ENCODE results near the gene GAPDHS. TPM values are rescaled to one million over a fixed set of nuclear protein-coding genes. Genes with fewer than 3 reads are reported as not detected.

GAPDHS gene
- total RNA-seq, 1 experiment from 2014 or later: not detected

DNA sequence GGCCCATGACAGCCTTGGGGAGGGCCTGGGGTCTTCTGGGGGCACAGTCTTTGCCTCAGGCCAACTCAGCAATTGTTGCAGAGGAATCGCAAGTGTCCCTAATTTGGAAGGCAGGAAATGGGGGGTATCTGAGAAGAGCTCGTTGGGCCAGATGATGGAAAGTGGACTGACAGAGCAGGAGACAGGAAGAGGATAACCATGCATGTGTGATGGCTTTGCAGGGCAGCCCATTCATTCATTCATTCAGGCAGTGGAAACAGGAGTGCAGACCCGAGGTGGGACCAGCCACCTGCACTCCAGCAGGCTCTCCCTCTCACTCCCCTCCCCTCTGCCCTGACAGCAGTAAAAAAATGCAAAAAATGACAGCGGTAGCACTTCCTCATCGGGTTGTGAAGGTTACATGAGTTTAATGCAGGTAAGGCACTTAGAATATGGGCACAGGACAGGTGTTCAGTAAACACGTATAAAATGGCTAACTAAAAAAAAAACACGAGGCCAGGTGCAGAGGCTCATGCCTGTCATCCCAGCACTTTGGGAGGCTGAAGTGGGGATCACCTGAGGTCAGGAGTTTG, 7.2 kb downstream of the GAPDHS start:
- no peaks in the 10 kb centered on the region for H3K9me3 ChIP-seq (ENCODE audit: control insufficient read depth in 1 of 2, insufficient read depth in 1 of 2, low read depth in 1 of 2, low read length in 2 of 2)
- ATAC-seq (no peak), DNase-seq (ENCODE audit: low read depth, low spot score) (no peak)
- no peak overlapping the region for H3K4me3 ChIP-seq (replicated peaks in 1 of 2; ENCODE audit: low read depth in 1 of 2, low read length in 2 of 2)
- H3K4me1 ChIP-seq (ENCODE audit: control insufficient read depth in 1 of 2, insufficient read depth in 2 of 2, low read length in 2 of 2): peaks cover 3 to 8% of the 10 kb centered on the region in 2 experiments; a peak in 3 of 4 replicates
- H3K4me2 ChIP-seq (ENCODE audit: low read length): no peak overlapping the region
- peaks cover 8 to 30% of the 10 kb centered on the region in 2 experiments; a peak in 3 of 4 replicates for H3K36me3 ChIP-seq (ENCODE audit: control insufficient read depth in 1 of 2, insufficient read depth in 2 of 2, low read length in 2 of 2)
- intact Hi-C loops (cut with micrococcal nuclease): loop anchor here (10.0 kb wide), 1 partner anchor 394 kb away; the partner anchor contains the start of gene LRFN3
- no peak overlapping the region for H3K9ac ChIP-seq (ENCODE audit: low read length)
- H4K20me1 ChIP-seq (ENCODE audit: insufficient read depth): no peaks in the 10 kb centered on the region
- no peaks in the 10 kb centered on the region for H3K9me2 ChIP-seq (ENCODE audit: insufficient read depth)
- no peak for TF ChIP-seq EGR1 (IDR thresholded peaks at IDR 0.05; ENCODE audit: low read depth)
- H2AFZ ChIP-seq (ENCODE audit: low read depth, low read length, poor library complexity, severe bottlenecking): no peak overlapping the region
- no peak overlapping the region for H3K27ac ChIP-seq (ENCODE audit: low read depth, low read length)
- BruUV-seq (replicated peaks): no TSS peak
- no peaks in the 10 kb centered on the region for H3K27me3 ChIP-seq (ENCODE audit: insufficient read depth, low read length)
- RAD21 ChIA-PET (ENCODE audit: low non-redundant PET in 1 of 2, low total read pairs in 2 of 2, uncharacterized antibody in 2 of 2, unreplicated experiment in 2 of 2): no interaction called here
- peaks cover 26% of the 10 kb centered on the region for H3K79me2 ChIP-seq (ENCODE audit: insufficient read depth, low read length)
- POLR2A ChIA-PET: no interaction called here
- CTCF ChIA-PET: no interaction called here

DNA sequence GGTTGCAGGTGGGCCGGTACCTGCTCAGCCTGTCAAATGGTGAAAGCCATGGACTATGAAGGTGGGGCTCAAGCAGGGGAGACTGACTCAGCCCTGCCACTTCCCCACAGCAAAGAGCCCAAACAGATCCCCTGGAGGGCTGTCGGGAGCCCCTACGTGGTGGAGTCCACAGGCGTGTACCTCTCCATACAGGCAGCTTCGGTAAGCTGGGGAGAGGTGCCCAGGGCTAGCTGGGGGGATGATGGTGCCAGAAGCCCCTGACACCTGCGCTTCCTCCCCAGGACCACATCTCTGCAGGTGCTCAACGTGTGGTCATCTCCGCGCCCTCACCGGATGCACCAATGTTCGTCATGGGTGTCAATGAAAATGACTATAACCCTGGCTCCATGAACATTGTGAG, 9.0 kb downstream of the GAPDHS start:
- H3K27me3 ChIP-seq (ENCODE audit: insufficient read depth, low read length): no peaks in the 10 kb centered on the region
- peaks cover 43% of the 10 kb centered on the region for H3K79me2 ChIP-seq (ENCODE audit: insufficient read depth, low read length)
- H3K4me2 ChIP-seq (ENCODE audit: low read length): no peak overlapping the region
- no peak overlapping the region for H3K27ac ChIP-seq (ENCODE audit: low read depth, low read length)
- RAD21 ChIA-PET (ENCODE audit: low non-redundant PET in 1 of 2, low total read pairs in 2 of 2, uncharacterized antibody in 2 of 2, unreplicated experiment in 2 of 2): no interaction called here
- ATAC-seq (no peak), DNase-seq (ENCODE audit: low read depth, low spot score) (no peak)
- H2AFZ ChIP-seq (ENCODE audit: low read depth, low read length, poor library complexity, severe bottlenecking): no peak overlapping the region
- H3K9me3 ChIP-seq (ENCODE audit: control insufficient read depth in 1 of 2, insufficient read depth in 1 of 2, low read depth in 1 of 2, low read length in 2 of 2): no peaks in the 10 kb centered on the region
- intact Hi-C loops (cut with micrococcal nuclease): loop anchor here (10.0 kb wide), 1 partner anchor 393 kb away; the partner anchor contains the start of gene LRFN3
- POLR2A ChIA-PET: no interaction called here
- CTCF ChIA-PET: no interaction called here
- H3K4me3 ChIP-seq (replicated peaks in 1 of 2; ENCODE audit: low read depth in 1 of 2, low read length in 2 of 2): no peak overlapping the region
- no peak overlapping the region for H3K9ac ChIP-seq (ENCODE audit: low read length)
- no peaks in the 10 kb centered on the region for H4K20me1 ChIP-seq (ENCODE audit: insufficient read depth)
- BruUV-seq (replicated peaks): no TSS peak
- H3K9me2 ChIP-seq (ENCODE audit: insufficient read depth): no peaks in the 10 kb centered on the region
- H3K36me3 ChIP-seq (ENCODE audit: control insufficient read depth in 1 of 2, insufficient read depth in 2 of 2, low read length in 2 of 2): peaks cover 8 to 38% of the 10 kb centered on the region in 2 experiments; a peak in 3 of 4 replicates
- H3K4me1 ChIP-seq (ENCODE audit: control insufficient read depth in 1 of 2, insufficient read depth in 2 of 2, low read length in 2 of 2): peaks cover 9 to 18% of the 10 kb centered on the region in 2 experiments
- TF ChIP-seq, protein P1, sequence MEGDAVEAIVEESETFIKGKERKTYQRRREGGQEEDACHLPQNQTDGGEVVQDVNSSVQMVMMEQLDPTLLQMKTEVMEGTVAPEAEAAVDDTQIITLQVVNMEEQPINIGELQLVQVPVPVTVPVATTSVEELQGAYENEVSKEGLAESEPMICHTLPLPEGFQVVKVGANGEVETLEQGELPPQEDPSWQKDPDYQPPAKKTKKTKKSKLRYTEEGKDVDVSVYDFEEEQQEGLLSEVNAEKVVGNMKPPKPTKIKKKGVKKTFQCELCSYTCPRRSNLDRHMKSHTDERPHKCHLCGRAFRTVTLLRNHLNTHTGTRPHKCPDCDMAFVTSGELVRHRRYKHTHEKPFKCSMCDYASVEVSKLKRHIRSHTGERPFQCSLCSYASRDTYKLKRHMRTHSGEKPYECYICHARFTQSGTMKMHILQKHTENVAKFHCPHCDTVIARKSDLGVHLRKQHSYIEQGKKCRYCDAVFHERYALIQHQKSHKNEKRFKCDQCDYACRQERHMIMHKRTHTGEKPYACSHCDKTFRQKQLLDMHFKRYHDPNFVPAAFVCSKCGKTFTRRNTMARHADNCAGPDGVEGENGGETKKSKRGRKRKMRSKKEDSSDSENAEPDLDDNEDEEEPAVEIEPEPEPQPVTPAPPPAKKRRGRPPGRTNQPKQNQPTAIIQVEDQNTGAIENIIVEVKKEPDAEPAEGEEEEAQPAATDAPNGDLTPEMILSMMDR (IDR thresholded peaks at IDR 0.05 in 2 of 3, conservative IDR thresholded peaks at IDR 0.05 in 1 of 3; ENCODE audit: borderline replicate concordance in 1 of 3, insufficient read depth in 1 of 3, low read depth in 2 of 3, low read length in 2 of 3): no peak
- TF ChIP-seq CEBPB (IDR thresholded peaks at IDR 0.05; ENCODE audit: low read depth) (no peak), TCF7L2 (IDR thresholded peaks at IDR 0.05; ENCODE audit: borderline replicate concordance, extremely low read depth, insufficient read depth, insufficient read length) (no peak), ZNF274 (IDR thresholded peaks at IDR 0.05; ENCODE audit: low read depth, low read length) (no peak), EZH2 (IDR thresholded peaks at IDR 0.05) (no peak), EZH2phosphoT487 (IDR thresholded peaks at IDR 0.05; ENCODE audit: borderline replicate concordance) (no peak), EGR1 (IDR thresholded peaks at IDR 0.05; ENCODE audit: low read depth) (no peak), CBX3 (IDR thresholded peaks at IDR 0.05; ENCODE audit: low read depth) (no peak), YY1 (IDR thresholded peaks at IDR 0.05; ENCODE audit: extremely low read depth, insufficient replicate concordance, low read depth, low read length) (no peak), SP1 (IDR thresholded peaks at IDR 0.05; ENCODE audit: low read depth) (no peak), ZFX (IDR thresholded peaks at IDR 0.05) (no peak)
- TF ChIP-seq, protein P2, sequence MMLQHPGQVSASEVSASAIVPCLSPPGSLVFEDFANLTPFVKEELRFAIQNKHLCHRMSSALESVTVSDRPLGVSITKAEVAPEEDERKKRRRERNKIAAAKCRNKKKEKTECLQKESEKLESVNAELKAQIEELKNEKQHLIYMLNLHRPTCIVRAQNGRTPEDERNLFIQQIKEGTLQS (IDR thresholded peaks at IDR 0.05): no peak
- TF ChIP-seq, protein P3, sequence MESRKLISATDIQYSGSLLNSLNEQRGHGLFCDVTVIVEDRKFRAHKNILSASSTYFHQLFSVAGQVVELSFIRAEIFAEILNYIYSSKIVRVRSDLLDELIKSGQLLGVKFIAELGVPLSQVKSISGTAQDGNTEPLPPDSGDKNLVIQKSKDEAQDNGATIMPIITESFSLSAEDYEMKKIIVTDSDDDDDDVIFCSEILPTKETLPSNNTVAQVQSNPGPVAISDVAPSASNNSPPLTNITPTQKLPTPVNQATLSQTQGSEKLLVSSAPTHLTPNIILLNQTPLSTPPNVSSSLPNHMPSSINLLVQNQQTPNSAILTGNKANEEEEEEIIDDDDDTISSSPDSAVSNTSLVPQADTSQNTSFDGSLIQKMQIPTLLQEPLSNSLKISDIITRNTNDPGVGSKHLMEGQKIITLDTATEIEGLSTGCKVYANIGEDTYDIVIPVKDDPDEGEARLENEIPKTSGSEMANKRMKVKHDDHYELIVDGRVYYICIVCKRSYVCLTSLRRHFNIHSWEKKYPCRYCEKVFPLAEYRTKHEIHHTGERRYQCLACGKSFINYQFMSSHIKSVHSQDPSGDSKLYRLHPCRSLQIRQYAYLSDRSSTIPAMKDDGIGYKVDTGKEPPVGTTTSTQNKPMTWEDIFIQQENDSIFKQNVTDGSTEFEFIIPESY (IDR thresholded peaks at IDR 0.05; ENCODE audit: extremely low read depth, insufficient replicate concordance, low read length): no peak
